ENCODE results near the gene TNNC2.

DNA sequence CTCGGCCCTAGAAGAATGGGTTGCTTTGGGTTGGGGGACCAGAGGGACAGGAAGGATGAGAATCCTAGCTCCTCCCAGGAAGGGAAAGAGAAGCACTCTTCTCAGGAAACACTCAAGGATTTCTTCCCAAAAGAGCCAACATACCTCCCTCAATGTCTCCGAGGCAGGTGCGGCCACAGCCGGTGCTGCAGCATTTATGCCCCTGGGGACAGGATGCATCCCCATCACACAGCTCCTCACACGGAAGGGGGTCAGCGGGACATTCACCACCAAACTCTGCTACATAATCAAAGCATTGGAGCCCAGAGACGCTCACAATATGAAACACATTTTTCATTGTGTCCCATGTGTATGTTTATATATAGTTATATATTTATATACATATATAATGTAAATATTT lies 50.2 kb downstream of the TNNC2 start:
- TF ChIP-seq, protein P1, sequence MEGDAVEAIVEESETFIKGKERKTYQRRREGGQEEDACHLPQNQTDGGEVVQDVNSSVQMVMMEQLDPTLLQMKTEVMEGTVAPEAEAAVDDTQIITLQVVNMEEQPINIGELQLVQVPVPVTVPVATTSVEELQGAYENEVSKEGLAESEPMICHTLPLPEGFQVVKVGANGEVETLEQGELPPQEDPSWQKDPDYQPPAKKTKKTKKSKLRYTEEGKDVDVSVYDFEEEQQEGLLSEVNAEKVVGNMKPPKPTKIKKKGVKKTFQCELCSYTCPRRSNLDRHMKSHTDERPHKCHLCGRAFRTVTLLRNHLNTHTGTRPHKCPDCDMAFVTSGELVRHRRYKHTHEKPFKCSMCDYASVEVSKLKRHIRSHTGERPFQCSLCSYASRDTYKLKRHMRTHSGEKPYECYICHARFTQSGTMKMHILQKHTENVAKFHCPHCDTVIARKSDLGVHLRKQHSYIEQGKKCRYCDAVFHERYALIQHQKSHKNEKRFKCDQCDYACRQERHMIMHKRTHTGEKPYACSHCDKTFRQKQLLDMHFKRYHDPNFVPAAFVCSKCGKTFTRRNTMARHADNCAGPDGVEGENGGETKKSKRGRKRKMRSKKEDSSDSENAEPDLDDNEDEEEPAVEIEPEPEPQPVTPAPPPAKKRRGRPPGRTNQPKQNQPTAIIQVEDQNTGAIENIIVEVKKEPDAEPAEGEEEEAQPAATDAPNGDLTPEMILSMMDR (IDR thresholded peaks at IDR 0.05; ENCODE audit: poor library complexity, severe bottlenecking), result no peak
- TF ChIP-seq MXI1 (conservative IDR thresholded peaks at IDR 0.05; ENCODE audit: poor library complexity, severe bottlenecking), result no peak
- TF ChIP-seq EZH2 (IDR thresholded peaks at IDR 0.05; ENCODE audit: borderline replicate concordance, insufficient read depth, low read length, poor library complexity, severe bottlenecking), result no peak
- no peak for TF ChIP-seq TAF1 (IDR thresholded peaks at IDR 0.05; ENCODE audit: low read depth)

Measured in neural cell (in vitro differentiated cells).